Thoracic aorta (tissue), 2 donors: ENCODE results near the gene ADGRL3. TPM values are rescaled to one million over a fixed set of nuclear protein-coding genes. Genes with fewer than 3 reads are reported as not detected.

ENCODE experiments used
- ATAC-seq: fragments of 150-250 bp; one replicate; pipeline ENCODE4 v1.8.0; 2017; ENCODE audit warnings: low read depth; ENCODE audit not compliant: insufficient number of reproducible peaks, low FRiP score
- DNase-seq: peaks from one replicate; pipeline ENCODE4 v3.0.0-alpha.2; 2020; ENCODE audit warnings: low spot score
- H3K27ac ChIP-seq, 2 donors: fragments of 200-600 bp; sonication (generic); 1 replicate in 1 of 2; 2 replicates in 1 of 2; pipeline ENCODE4 v1.5.1; 2016; ENCODE audit warnings: mild to moderate bottlenecking in 2 of 2, moderate library complexity in 2 of 2
- H3K27me3 ChIP-seq: fragments of 200-600 bp; sonication (generic); replicated peaks from 2 replicates; pipeline ENCODE4 v1.6.0; 2016; ENCODE audit warnings: mild to moderate bottlenecking; ENCODE audit not compliant: insufficient read depth
- H3K36me3 ChIP-seq: fragments of 200-600 bp; sonication (generic); one replicate; pipeline ENCODE4 v1.5.1; 2016
- H3K4me1 ChIP-seq, 2 donors: fragments of 200-600 bp; sonication (generic); 1 replicate in 1 of 2; 2 replicates in 1 of 2; pipeline versions ENCODE4 v1.5.1 to v1.6.0; 2016; ENCODE audit warnings: low read depth in 2 of 2, mild to moderate bottlenecking in 1 of 2; ENCODE audit not compliant: control insufficient read depth in 1 of 2
- H3K4me3 ChIP-seq: fragments of 200-600 bp; sonication (generic); 2 replicates; pipeline ENCODE4 v1.5.1; 2016; ENCODE audit warnings: mild to moderate bottlenecking
- H3K9me3 ChIP-seq: fragments of 200-600 bp; sonication (generic); 2 replicates; pipeline ENCODE4 v1.5.1; 2016
- total RNA-seq, 2 donors: library from RNA; depleted of rRNA; stranded (reverse); fragments of >200 nt; gene quantifications; one replicate each; pipeline versions ENCODE4 v1.1.0 to v1.2.3, GENCODE V29; 2016
- TF ChIP-seq, protein P1 (sequence below): fragments of 200-600 bp; sonication (generic); IDR thresholded peaks from one replicate; pipeline ENCODE4 v1.5.1; 2019; ENCODE audit warnings: antibody characterized with exemption

The ADGRL3 gene
- total RNA-seq, 2 donors from 2014 or later, result 17.5 to 18.1 TPM

GRCh38 chr4:61739887-61740286 lies 539.8 kb downstream of the ADGRL3 start:
- TF ChIP-seq, protein P1, sequence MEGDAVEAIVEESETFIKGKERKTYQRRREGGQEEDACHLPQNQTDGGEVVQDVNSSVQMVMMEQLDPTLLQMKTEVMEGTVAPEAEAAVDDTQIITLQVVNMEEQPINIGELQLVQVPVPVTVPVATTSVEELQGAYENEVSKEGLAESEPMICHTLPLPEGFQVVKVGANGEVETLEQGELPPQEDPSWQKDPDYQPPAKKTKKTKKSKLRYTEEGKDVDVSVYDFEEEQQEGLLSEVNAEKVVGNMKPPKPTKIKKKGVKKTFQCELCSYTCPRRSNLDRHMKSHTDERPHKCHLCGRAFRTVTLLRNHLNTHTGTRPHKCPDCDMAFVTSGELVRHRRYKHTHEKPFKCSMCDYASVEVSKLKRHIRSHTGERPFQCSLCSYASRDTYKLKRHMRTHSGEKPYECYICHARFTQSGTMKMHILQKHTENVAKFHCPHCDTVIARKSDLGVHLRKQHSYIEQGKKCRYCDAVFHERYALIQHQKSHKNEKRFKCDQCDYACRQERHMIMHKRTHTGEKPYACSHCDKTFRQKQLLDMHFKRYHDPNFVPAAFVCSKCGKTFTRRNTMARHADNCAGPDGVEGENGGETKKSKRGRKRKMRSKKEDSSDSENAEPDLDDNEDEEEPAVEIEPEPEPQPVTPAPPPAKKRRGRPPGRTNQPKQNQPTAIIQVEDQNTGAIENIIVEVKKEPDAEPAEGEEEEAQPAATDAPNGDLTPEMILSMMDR, result no peak
- Histone ChIP-seq H3K9me3 (peaks cover 3% of the 10 kb centered on the region), H3K27ac (no peak overlapping the region), H3K4me1 (peaks cover 0 to 14% of the 10 kb centered on the region in 2 donors), H3K4me3 (no peak overlapping the region), H3K36me3 (no peaks in the 10 kb centered on the region), H3K27me3 (no peaks in the 10 kb centered on the region)
- ATAC-seq (no peak), DNase-seq (no peak)

GRCh38 chr4:61740886-61741285 lies 540.8 kb downstream of the ADGRL3 start:
- Histone ChIP-seq H3K4me3 (no peak overlapping the region), H3K9me3 (peaks cover 3% of the 10 kb centered on the region), H3K27me3 (no peaks in the 10 kb centered on the region), H3K27ac (no peak overlapping the region), H3K36me3 (no peaks in the 10 kb centered on the region), H3K4me1 (peaks cover 0 to 14% of the 10 kb centered on the region in 2 donors)
- no peak for ATAC-seq
- DNase-seq, result no peak
- TF ChIP-seq, protein P1, result no peak

DNA sequence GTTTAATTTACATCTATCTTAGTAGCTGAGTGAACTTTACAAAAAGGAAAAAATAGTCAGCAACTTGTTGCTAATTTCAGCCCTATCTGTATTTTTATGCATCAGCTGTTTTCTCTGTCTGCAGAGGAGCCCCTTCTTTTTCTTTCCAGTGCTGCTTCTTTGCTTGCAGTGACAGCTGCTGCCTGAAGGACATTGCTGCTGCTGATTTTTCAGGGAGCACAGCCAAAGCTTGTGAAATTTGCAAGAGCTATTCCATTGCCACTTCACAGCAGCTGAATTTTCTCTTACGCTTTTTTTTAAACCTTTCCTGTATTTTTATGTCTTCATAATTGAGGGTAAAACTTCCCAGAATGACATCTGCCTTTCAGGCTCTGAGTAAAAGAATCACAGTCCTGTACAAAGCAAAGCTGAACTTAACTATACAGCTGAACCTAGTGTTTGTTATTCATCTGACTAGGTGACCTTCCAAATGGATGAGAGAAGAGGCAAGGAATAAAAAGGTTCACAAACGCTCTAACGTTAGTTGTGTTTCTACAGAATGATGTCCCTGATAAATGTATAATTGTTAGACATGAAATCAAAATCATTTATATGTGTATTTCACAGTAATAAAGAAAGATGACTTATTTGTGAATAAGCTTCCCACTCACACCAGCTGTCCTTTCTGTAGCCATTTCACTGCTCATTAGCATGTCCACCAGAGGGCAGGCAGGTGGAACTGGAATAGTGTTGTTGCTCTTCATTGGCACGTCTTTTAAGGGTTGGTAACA lies 541.4 kb downstream of the ADGRL3 start:
- TF ChIP-seq, protein P1, result peak; percentile 30
- ATAC-seq (no peak), DNase-seq (no peak)
- H3K4me1 ChIP-seq, result peaks cover 0 to 14% of the 10 kb centered on the region in 2 donors
- H3K36me3 ChIP-seq, result no peaks in the 10 kb centered on the region
- H3K9me3 ChIP-seq, result peaks cover 3% of the 10 kb centered on the region
- no peak overlapping the region for H3K4me3 ChIP-seq
- H3K27me3 ChIP-seq, result no peaks in the 10 kb centered on the region
- H3K27ac ChIP-seq, result no peak overlapping the region

- no peak for ATAC-seq
- Histone ChIP-seq H3K27me3 (no peaks in the 10 kb centered on the region), H3K4me1 (no peaks in the 10 kb centered on the region)
These were observed 550.7 kb downstream of the ADGRL3 start for GRCh38 chr4:61750810-61751209.

DNA sequence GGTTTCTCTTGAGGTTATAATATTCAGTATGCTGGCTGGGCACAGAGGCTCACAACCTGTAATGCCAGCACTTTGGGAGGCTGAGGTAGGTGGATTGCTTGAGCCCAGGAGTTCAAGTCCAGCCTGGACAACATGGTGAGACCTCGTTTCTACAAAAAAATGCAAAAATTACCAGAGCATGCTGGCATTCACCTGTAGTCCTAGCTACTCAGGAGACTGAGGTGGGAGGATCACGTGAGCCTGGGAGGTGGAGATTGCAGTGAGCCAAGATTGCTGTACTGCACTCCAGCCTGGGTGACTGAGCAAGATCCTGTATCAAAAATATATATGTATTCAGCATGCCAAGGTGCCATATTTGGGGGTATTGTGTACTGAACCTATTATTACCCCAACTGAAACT lies 552.5 kb downstream of the ADGRL3 start:
- DNase-seq, result no peak
- Histone ChIP-seq H3K27me3 (no peaks in the 10 kb centered on the region), H3K9me3 (no peaks in the 10 kb centered on the region), H3K27ac (no peak overlapping the region), H3K36me3 (no peaks in the 10 kb centered on the region), H3K4me3 (no peak overlapping the region), H3K4me1 (no peaks in the 10 kb centered on the region)
- TF ChIP-seq, protein P1, result no peak
- ATAC-seq, result no peak

More at GRCh38 chr4:61750810-61751209, 550.7 kb downstream of the ADGRL3 start:
- no peak overlapping the region for H3K4me3 ChIP-seq
- no peak for DNase-seq
- H3K27ac ChIP-seq, result no peak overlapping the region
- no peaks in the 10 kb centered on the region for H3K36me3 ChIP-seq
- TF ChIP-seq, protein P1, result no peak
- no peaks in the 10 kb centered on the region for H3K9me3 ChIP-seq
